ENCODE data around the gene CAMTA1. TPM values are rescaled to one million over a fixed set of nuclear protein-coding genes. Genes with fewer than 3 reads are reported as not detected.

CAMTA1 gene
- total RNA-seq, 1 donor from 2014 or later: 160 TPM

- Histone ChIP-seq H3K4me1 (no peaks in the 10 kb centered on the region), H3K9me3 (replicated peaks) (no peaks in the 10 kb centered on the region), H3K36me3 (no peaks in the 10 kb centered on the region), H3K4me3 (no peak overlapping the region), H3K27ac (replicated peaks) (no peak overlapping the region), H3K27me3 (ENCODE audit: low read depth) (peaks cover 26% of the 10 kb centered on the region)
- no peak for TF ChIP-seq CTCF (IDR thresholded peaks at IDR 0.05; ENCODE audit: borderline replicate concordance)
- no peak for DNase-seq
- intact Hi-C loops (cut with micrococcal nuclease): no loop called here
Observed at GRCh38 chr1:6761196-6761737, 24.0 kb upstream of the CAMTA1 start.

GRCh38 chr1:6762060-6762459, 23.2 kb upstream of the CAMTA1 start:
- no peak for TF ChIP-seq CTCF (IDR thresholded peaks at IDR 0.05; ENCODE audit: borderline replicate concordance)
- intact Hi-C loops (cut with micrococcal nuclease): no loop called here
- Histone ChIP-seq H3K27me3 (ENCODE audit: low read depth) (peaks cover 19% of the 10 kb centered on the region), H3K9me3 (replicated peaks) (no peaks in the 10 kb centered on the region), H3K4me1 (no peaks in the 10 kb centered on the region), H3K4me3 (no peak overlapping the region), H3K36me3 (no peaks in the 10 kb centered on the region), H3K27ac (replicated peaks) (no peak overlapping the region)
- no peak for DNase-seq

- Histone ChIP-seq H3K36me3 (no peaks in the 10 kb centered on the region), H3K9me3 (replicated peaks) (no peaks in the 10 kb centered on the region), H3K4me1 (no peaks in the 10 kb centered on the region), H3K27ac (replicated peaks) (no peak overlapping the region), H3K4me3 (no peak overlapping the region), H3K27me3 (ENCODE audit: low read depth) (peaks cover 28% of the 10 kb centered on the region)
- no peak for DNase-seq
- intact Hi-C loops (cut with micrococcal nuclease): no loop called here
- no peak for TF ChIP-seq CTCF (IDR thresholded peaks at IDR 0.05; ENCODE audit: borderline replicate concordance)
Observed at GRCh38 chr1:6770751-6771440, 14.4 kb upstream of the CAMTA1 start.

- Histone ChIP-seq H3K9me3 (replicated peaks) (peaks cover 5% of the 10 kb centered on the region), H3K4me1 (no peaks in the 10 kb centered on the region), H3K27ac (replicated peaks) (no peak overlapping the region), H3K27me3 (ENCODE audit: low read depth) (peaks cover 28% of the 10 kb centered on the region), H3K36me3 (no peaks in the 10 kb centered on the region), H3K4me3 (no peak overlapping the region)
- TF ChIP-seq CTCF (IDR thresholded peaks at IDR 0.05; ENCODE audit: borderline replicate concordance): no peak
- no peak for DNase-seq
- intact Hi-C loops (cut with micrococcal nuclease): no loop called here
Observed at GRCh38 chr1:6771441-6771769, 13.8 kb upstream of the CAMTA1 start.

- no peak for TF ChIP-seq CTCF (IDR thresholded peaks at IDR 0.05; ENCODE audit: borderline replicate concordance)
Observed at GRCh38 chr1:6774381-6774780, 10.9 kb upstream of the CAMTA1 start.

More at GRCh38 chr1:6774381-6774780, 10.9 kb upstream of the CAMTA1 start:
- no peak overlapping the region for H3K27ac ChIP-seq (replicated peaks)
- H3K4me3 ChIP-seq: no peak overlapping the region
- H3K9me3 ChIP-seq (replicated peaks): peaks cover 8% of the 10 kb centered on the region
- no peaks in the 10 kb centered on the region for H3K36me3 ChIP-seq
- H3K27me3 ChIP-seq (ENCODE audit: low read depth): peaks cover 12% of the 10 kb centered on the region
- intact Hi-C loops (cut with micrococcal nuclease): no loop called here
- no peak for DNase-seq
- H3K4me1 ChIP-seq: no peaks in the 10 kb centered on the region

All from left ventricle myocardium inferior (tissue), 1 donor.